HepG2 (cell line): ENCODE measurements around the gene MPC1. TPM values are rescaled to one million over a fixed set of nuclear protein-coding genes. Genes with fewer than 3 reads are reported as not detected.

Experiments
- HNF4A ChIP-seq: sonication (generic); formaldehyde crosslinking; IDR thresholded peaks from 2 replicates; pipeline ENCODE4 v1.4.0; 2020; ENCODE audit warnings: missing genetic modification reagents
- MIXL1 ChIP-seq: IDR thresholded peaks from 2 replicates; pipeline ENCODE4 v1.6.1; 2016
- SKI ChIP-seq: fragments of 450-650 bp; IDR thresholded peaks from one replicate; pipeline ENCODE4 v1.6.1; 2018; ENCODE audit warnings: mild to moderate bottlenecking; ENCODE audit not compliant: partially characterized antibody
- ZNF143 ChIP-seq: sonication (generic); formaldehyde crosslinking; IDR thresholded peaks from 2 replicates; pipeline ENCODE4 v1.4.0; 2020; ENCODE audit warnings: missing genetic modification reagents
- ZNF230 ChIP-seq: sonication (generic); formaldehyde crosslinking; IDR thresholded peaks from 2 replicates; pipeline ENCODE4 v1.4.0; 2020; ENCODE audit warnings: mild to moderate bottlenecking, missing genetic modification reagents
- ZNF260 ChIP-seq: sonication (generic); formaldehyde crosslinking; IDR thresholded peaks from 2 replicates; pipeline ENCODE4 v1.4.0; 2020; ENCODE audit warnings: missing genetic modification reagents, low read depth, mild to moderate bottlenecking, borderline replicate concordance
- ZNF552 ChIP-seq: sonication (generic); formaldehyde crosslinking; IDR thresholded peaks from 2 replicates; pipeline ENCODE4 v1.9.0; 2022; ENCODE audit warnings: missing genetic modification reagents, mild to moderate bottlenecking, borderline replicate concordance
- polyA plus RNA-seq, 8 experiments: library from polyadenylated mRNA; depleted of rRNA in 3 of 8; stranded (reverse) in 7 of 8; unstranded in 1 of 8; fragments of >200 nt; fragmentation: Illumina TruSeq in 4 of 8; extraction: Trizol in 4 of 8; gene quantifications; 2 replicates each; pipeline versions ENCODE4 v1.2.1 to v1.2.3, GENCODE V29; 2011 to 2016; ENCODE audit warnings: low read depth in 4 of 8, missing spikeins in 1 of 8, mixed read lengths in 1 of 8; ENCODE audit not compliant: insufficient read depth in 1 of 8
- total RNA-seq, 5 experiments: library from RNA; depleted of rRNA; stranded (reverse); fragments of >200 nt; fragmentation: Illumina TruSeq; extraction: Trizol; gene quantifications; 2 replicates each; pipeline ENCODE4 v1.2.3, GENCODE V29; 2016; ENCODE audit warnings: low read depth in 1 of 5
- TF ChIP-seq, protein P1 (sequence below): sonication (generic); formaldehyde crosslinking; IDR thresholded peaks from 2 replicates; pipeline ENCODE4 v1.5.1; 2020; ENCODE audit warnings: mild to moderate bottlenecking, moderate library complexity, missing genetic modification reagents
- TF ChIP-seq, protein P2 (sequence below): sonication (generic); formaldehyde crosslinking; IDR thresholded peaks from 2 replicates; pipeline ENCODE4 v1.4.0; 2020; ENCODE audit warnings: mild to moderate bottlenecking, missing genetic modification reagents
- TF ChIP-seq, protein P3 (sequence below): sonication (generic); formaldehyde crosslinking; IDR thresholded peaks from 2 replicates; pipeline ENCODE4 v1.5.0; 2020; ENCODE audit warnings: missing genetic modification reagents, mild to moderate bottlenecking, borderline replicate concordance
- TF ChIP-seq, protein P4 (sequence below): sonication (generic); formaldehyde crosslinking; IDR thresholded peaks from 2 replicates; pipeline ENCODE4 v1.4.0; 2020; ENCODE audit warnings: mild to moderate bottlenecking, low read depth, missing genetic modification reagents
- TF ChIP-seq, protein P5 (sequence below): IDR thresholded peaks from 2 replicates; pipeline ENCODE4 v1.6.1; 2016; ENCODE audit warnings: missing genetic modification reagents, missing compliant biosample characterization
- TF ChIP-seq, protein P6 (sequence below): sonication (generic); formaldehyde crosslinking; IDR thresholded peaks from 2 replicates; pipeline ENCODE4 v1.8.0; 2022; ENCODE audit warnings: missing genetic modification reagents, mild to moderate bottlenecking, borderline replicate concordance

MPC1 gene
- total and polyA plus RNA-seq, 2 of the 13 experiments (the other 11 are each of a cell fraction or from before 2014, with no cell fraction given), result 189 to 214 TPM

DNA sequence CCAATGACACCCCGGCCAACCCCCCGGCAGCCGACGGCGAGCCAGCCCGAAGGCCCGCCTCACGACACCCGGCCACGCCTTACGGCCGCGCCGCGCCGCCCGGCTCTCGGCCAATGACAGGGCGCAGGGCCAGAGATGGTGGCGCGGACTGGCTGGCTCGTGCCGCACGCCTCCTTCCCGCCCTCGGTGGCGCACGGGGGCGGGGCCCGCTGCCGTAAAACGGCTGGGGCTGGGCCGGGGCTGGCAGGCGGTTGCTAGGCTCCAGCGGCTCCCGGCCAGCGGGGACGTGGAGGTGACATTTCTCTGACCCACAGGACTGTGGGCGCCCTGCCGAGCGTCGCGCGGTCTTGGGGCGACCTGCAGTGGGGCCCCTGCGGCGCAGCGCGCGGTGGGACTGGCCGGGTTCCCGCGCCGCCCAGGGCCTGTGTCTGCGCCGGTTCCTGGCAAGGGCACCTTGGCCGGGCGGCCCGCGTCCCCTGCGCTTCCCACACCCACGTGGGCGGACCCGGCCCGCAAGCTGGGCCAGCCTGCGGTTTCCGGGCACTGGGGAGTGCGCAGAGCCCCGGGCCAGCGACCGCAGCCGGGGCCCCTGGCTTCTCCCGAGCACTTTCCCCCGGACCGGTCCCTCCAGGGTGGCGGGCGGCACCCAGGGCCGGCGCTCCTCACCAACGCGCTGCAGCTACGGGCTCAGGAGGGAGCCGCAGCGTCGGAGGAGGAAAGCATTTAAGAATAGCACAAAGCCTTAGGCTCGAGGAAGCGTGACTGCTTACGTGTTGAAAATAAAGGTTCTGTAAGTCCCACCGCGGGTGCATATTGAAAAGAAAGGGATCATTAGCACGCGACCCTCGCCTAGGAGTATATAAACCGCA is at the start of gene MPC1 (continued):
- TF ChIP-seq ZNF552 (CRISPR knock-in tag) (no peak), HNF4A (CRISPR knock-in tag) (no peak), ZNF260 (CRISPR knock-in tag) (no peak), ZNF230 (no peak), SKI (peak; percentile 74), MIXL1 (peak; percentile 77), ZNF143 (peak; percentile 27; the same call in 1 of the 2 replicates)
- TF ChIP-seq, protein P1, sequence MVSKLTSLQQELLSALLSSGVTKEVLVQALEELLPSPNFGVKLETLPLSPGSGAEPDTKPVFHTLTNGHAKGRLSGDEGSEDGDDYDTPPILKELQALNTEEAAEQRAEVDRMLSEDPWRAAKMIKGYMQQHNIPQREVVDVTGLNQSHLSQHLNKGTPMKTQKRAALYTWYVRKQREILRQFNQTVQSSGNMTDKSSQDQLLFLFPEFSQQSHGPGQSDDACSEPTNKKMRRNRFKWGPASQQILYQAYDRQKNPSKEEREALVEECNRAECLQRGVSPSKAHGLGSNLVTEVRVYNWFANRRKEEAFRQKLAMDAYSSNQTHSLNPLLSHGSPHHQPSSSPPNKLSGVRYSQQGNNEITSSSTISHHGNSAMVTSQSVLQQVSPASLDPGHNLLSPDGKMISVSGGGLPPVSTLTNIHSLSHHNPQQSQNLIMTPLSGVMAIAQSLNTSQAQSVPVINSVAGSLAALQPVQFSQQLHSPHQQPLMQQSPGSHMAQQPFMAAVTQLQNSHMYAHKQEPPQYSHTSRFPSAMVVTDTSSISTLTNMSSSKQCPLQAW (CRISPR knock-in tag), result peak; percentile 48; the same call in 1 of the 2 replicates
- TF ChIP-seq, protein P2, sequence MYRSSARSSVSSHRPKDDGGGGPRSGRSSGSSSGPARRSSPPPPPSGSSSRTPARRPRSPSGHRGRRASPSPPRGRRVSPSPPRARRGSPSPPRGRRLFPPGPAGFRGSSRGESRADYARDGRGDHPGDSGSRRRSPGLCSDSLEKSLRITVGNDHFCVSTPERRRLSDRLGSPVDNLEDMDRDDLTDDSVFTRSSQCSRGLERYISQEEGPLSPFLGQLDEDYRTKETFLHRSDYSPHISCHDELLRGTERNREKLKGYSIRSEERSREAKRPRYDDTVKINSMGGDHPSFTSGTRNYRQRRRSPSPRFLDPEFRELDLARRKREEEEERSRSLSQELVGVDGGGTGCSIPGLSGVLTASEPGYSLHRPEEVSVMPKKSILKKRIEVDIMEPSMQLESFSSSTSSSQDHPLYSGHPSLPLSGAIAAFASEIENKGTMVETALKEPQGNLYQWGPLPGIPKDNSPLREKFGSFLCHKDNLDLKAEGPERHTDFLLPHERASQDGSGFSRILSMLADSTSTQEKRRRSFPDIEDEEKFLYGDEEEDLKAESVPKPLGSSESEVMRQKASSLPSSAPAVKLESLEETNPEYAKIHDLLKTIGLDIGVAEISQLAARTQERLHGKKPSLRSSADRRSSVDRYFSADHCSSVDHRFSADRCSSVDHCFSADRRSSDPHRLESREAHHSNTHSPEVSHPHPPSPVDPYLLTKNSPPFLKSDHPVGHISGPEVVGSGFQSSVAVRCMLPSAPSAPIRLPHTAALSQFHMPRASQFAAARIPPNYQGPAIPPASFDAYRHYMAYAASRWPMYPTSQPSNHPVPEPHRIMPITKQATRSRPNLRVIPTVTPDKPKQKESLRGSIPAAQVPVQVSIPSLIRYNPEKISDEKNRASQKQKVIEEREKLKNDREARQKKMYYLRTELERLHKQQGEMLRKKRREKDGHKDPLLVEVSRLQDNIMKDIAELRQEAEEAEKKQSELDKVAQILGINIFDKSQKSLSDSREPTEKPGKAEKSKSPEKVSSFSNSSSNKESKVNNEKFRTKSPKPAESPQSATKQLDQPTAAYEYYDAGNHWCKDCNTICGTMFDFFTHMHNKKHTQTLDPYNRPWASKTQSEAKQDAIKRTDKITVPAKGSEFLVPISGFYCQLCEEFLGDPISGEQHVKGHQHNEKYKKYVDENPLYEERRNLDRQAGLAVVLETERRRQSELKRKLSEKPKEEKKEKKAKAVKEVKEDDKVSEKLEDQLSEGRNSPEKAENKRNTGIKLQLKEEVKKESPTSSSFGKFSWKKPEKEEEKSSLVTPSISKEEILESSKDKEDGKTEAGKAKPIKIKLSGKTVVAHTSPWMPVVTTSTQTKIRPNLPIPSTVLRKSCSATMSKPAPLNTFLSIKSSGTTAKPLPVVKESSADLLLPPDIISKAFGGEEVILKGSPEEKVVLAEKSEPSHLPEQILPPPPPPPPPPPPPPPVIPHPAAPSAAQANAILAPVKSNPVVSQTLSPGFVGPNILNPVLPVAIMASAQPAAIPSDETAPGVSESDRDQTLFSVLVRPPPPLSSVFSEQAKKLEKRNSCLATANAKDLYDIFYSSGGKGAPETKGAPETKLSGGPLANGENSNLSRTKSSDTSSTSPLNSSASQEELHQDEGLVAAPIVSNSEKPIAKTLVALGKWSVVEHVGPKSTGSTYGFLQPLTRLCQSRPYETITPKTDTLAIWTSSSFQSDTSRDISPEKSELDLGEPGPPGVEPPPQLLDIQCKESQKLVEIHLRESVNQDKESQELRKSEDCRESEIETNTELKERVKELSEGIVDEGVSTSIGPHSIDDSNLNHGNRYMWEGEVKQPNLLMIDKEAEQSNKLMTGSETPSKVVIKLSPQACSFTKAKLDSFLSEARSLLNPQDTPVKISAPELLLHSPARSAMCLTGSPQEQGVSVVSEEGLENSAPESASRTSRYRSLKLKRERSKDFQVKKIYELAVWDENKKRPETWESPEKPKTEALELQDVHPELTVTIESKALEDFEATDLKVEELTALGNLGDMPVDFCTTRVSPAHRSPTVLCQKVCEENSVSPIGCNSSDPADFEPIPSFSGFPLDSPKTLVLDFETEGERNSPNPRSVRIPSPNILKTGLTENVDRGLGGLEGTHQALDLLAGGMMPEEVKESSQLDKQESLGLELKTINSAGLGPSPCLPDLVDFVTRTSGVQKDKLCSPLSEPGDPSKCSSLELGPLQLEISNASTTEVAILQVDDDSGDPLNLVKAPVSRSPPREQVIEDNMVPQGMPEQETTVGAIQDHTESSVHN (CRISPR knock-in tag), result no peak
- TF ChIP-seq, protein P3, sequence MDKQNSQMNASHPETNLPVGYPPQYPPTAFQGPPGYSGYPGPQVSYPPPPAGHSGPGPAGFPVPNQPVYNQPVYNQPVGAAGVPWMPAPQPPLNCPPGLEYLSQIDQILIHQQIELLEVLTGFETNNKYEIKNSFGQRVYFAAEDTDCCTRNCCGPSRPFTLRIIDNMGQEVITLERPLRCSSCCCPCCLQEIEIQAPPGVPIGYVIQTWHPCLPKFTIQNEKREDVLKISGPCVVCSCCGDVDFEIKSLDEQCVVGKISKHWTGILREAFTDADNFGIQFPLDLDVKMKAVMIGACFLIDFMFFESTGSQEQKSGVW (CRISPR knock-in tag), result no peak
- TF ChIP-seq, protein P4, sequence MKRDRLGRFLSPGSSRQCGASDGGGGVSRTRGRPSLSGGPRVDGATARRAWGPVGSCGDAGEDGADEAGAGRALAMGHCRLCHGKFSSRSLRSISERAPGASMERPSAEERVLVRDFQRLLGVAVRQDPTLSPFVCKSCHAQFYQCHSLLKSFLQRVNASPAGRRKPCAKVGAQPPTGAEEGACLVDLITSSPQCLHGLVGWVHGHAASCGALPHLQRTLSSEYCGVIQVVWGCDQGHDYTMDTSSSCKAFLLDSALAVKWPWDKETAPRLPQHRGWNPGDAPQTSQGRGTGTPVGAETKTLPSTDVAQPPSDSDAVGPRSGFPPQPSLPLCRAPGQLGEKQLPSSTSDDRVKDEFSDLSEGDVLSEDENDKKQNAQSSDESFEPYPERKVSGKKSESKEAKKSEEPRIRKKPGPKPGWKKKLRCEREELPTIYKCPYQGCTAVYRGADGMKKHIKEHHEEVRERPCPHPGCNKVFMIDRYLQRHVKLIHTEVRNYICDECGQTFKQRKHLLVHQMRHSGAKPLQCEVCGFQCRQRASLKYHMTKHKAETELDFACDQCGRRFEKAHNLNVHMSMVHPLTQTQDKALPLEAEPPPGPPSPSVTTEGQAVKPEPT (CRISPR knock-in tag), result no peak
- TF ChIP-seq, protein P5, sequence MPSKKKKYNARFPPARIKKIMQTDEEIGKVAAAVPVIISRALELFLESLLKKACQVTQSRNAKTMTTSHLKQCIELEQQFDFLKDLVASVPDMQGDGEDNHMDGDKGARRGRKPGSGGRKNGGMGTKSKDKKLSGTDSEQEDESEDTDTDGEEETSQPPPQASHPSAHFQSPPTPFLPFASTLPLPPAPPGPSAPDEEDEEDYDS (CRISPR knock-in tag), result peak; percentile 97
- TF ChIP-seq, protein P6, sequence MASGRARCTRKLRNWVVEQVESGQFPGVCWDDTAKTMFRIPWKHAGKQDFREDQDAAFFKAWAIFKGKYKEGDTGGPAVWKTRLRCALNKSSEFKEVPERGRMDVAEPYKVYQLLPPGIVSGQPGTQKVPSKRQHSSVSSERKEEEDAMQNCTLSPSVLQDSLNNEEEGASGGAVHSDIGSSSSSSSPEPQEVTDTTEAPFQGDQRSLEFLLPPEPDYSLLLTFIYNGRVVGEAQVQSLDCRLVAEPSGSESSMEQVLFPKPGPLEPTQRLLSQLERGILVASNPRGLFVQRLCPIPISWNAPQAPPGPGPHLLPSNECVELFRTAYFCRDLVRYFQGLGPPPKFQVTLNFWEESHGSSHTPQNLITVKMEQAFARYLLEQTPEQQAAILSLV (CRISPR knock-in tag), result peak; percentile 91; the same call in 1 of the 2 replicates
